Neuronal stem cell (in vitro differentiated cells): ENCODE measurements around the gene KCNK5.

Experiments
- DNase-seq: peaks from one replicate; pipeline ENCODE4 v3.0.0-alpha.2; 2013; ENCODE audit warnings: low spot score
- H2AFZ ChIP-seq: one replicate; pipeline ENCODE4 v1.6.1; 2013; ENCODE audit warnings: mild to moderate bottlenecking, low read length, inconsistent platforms
- H2AK5ac ChIP-seq: 2 replicates; pipeline ENCODE4 v1.6.1; 2013; ENCODE audit warnings: low read depth, mild to moderate bottlenecking, inconsistent platforms, low read length, moderate library complexity, mixed read lengths
- H2BK120ac ChIP-seq: 2 replicates; pipeline ENCODE4 v1.6.1; 2013; ENCODE audit warnings: low read depth, mild to moderate bottlenecking, inconsistent platforms, low read length, moderate library complexity, mixed read lengths
- H2BK12ac ChIP-seq: one replicate; pipeline ENCODE4 v1.6.1; 2013; ENCODE audit warnings: low read length, inconsistent platforms
- H2BK15ac ChIP-seq: 2 replicates; pipeline ENCODE4 v1.6.1; 2013; ENCODE audit warnings: mild to moderate bottlenecking, low read length, inconsistent platforms, mixed read lengths
- H2BK5ac ChIP-seq: one replicate; pipeline ENCODE4 v1.6.1; 2013; ENCODE audit warnings: inconsistent platforms, mild to moderate bottlenecking, low read length, moderate library complexity
- H3K14ac ChIP-seq: one replicate; pipeline ENCODE4 v1.6.1; 2013; ENCODE audit warnings: low read length, inconsistent platforms
- H3K18ac ChIP-seq: 2 replicates; pipeline ENCODE4 v1.6.1; 2013; ENCODE audit warnings: low read length, inconsistent platforms
- H3K23ac ChIP-seq: 2 replicates; pipeline ENCODE4 v1.6.1; 2013; ENCODE audit warnings: low read depth, mild to moderate bottlenecking, mixed read lengths, low read length, inconsistent platforms; ENCODE audit not compliant: poor library complexity
- H3K27ac ChIP-seq: replicated peaks from 3 replicates; pipeline ENCODE4 v1.5.1; 2013; ENCODE audit warnings: low read length, inconsistent platforms
- H3K27me3 ChIP-seq, 3 experiments: 2 replicates each; pipeline ENCODE4 v1.6.1; 2013; ENCODE audit warnings: low read length in 3 of 3, mild to moderate bottlenecking in 2 of 3, inconsistent platforms in 1 of 3, low read depth in 1 of 3, mixed read lengths in 1 of 3, moderate library complexity in 1 of 3; ENCODE audit not compliant: control insufficient read depth in 3 of 3, insufficient read depth in 3 of 3
- H3K36me3 ChIP-seq, 2 donors: replicated peaks in 1 of 2; 2 replicates each; pipeline ENCODE4 v1.6.1; 2013; ENCODE audit warnings: low read length in 2 of 2; ENCODE audit not compliant: control insufficient read depth in 2 of 2, insufficient read depth in 2 of 2
- H3K4ac ChIP-seq: 2 replicates; pipeline ENCODE4 v1.6.1; 2013; ENCODE audit warnings: inconsistent platforms, mild to moderate bottlenecking, low read length, moderate library complexity
- H3K4me1 ChIP-seq, 2 donors: 1 replicate in 1 of 2; 2 replicates in 1 of 2; pipeline ENCODE4 v1.6.1; 2013; ENCODE audit warnings: low read length in 2 of 2, low read depth in 1 of 2; ENCODE audit not compliant: control insufficient read depth in 2 of 2, insufficient read depth in 1 of 2
- H3K4me2 ChIP-seq: one replicate; pipeline ENCODE4 v1.6.1; 2013; ENCODE audit warnings: mild to moderate bottlenecking, low read length, inconsistent platforms; ENCODE audit not compliant: insufficient read depth, poor library complexity, severe bottlenecking
- H3K4me3 ChIP-seq, 2 donors: 2 replicates each; pipeline ENCODE4 v1.5.1; 2013; ENCODE audit warnings: low read length in 2 of 2, mild to moderate bottlenecking in 2 of 2, inconsistent platforms in 1 of 2, moderate library complexity in 1 of 2
- H3K79me1 ChIP-seq: one replicate; pipeline ENCODE4 v1.6.1; 2013; ENCODE audit warnings: low read depth, mild to moderate bottlenecking, inconsistent platforms, low read length, moderate library complexity
- H3K9ac ChIP-seq: one replicate; pipeline ENCODE4 v1.6.1; 2013; ENCODE audit warnings: mild to moderate bottlenecking, low read depth, low read length, inconsistent platforms; ENCODE audit not compliant: poor library complexity
- H3K9me3 ChIP-seq, 2 donors: replicated peaks in 1 of 2; 2 replicates each; pipeline versions ENCODE3 to v1.6.1; 2013; ENCODE audit warnings: low read length in 2 of 2, mild to moderate bottlenecking in 2 of 2, inconsistent platforms in 1 of 2, low read depth in 1 of 2, mixed read lengths in 1 of 2, moderate library complexity in 1 of 2; ENCODE audit not compliant: control insufficient read depth in 2 of 2, insufficient read depth in 1 of 2
- H4K8ac ChIP-seq: one replicate; pipeline ENCODE4 v1.6.1; 2013; ENCODE audit warnings: low read depth, mild to moderate bottlenecking, inconsistent platforms, low read length, moderate library complexity
- H4K91ac ChIP-seq: one replicate; pipeline ENCODE4 v1.6.1; 2013; ENCODE audit warnings: low read length, low read depth, mild to moderate bottlenecking, inconsistent platforms; ENCODE audit not compliant: poor library complexity
- WGBS, 2 donors: extraction: QIAGEN DNeasy Blood & Tissue Kit; methylation state at CpG; one replicate each; pipeline ENCODE4 v1.1.7; 2013; ENCODE audit warnings: missing lambda C conversion rate in 2 of 2, mixed read lengths in 1 of 2; ENCODE audit not compliant: insufficient read length in 2 of 2, insufficient replicate concordance in 1 of 2; ENCODE audit errors: extremely low coverage in 2 of 2; 5-methylcytosine and 5-hydroxymethylcytosine counted together

KCNK5 gene

GRCh38 chr6:39188098-39188450 lies 41.2 kb downstream of the KCNK5 start:
- Histone ChIP-seq H3K18ac (no peak overlapping the region), H3K36me3 (peaks cover 0 to 3% of the 10 kb centered on the region in 2 donors), H3K27me3 (no peaks in the 10 kb centered on the region), H3K4me1 (peaks cover under 1 to 10% of the 10 kb centered on the region in 2 donors), H3K4me3 (no peak overlapping the region), H2AK5ac (no peak overlapping the region), H4K8ac (no peak overlapping the region), H3K23ac (no peak overlapping the region), H2BK12ac (no peak overlapping the region), H2BK15ac (no peak overlapping the region), H3K9me3 (no peaks in the 10 kb centered on the region), H3K27ac (no peak overlapping the region), H3K9ac (no peak overlapping the region), H2BK5ac (no peak overlapping the region), H2BK120ac (no peak overlapping the region), H4K91ac (no peak overlapping the region), H2AFZ (no peak overlapping the region), H3K79me1 (peaks cover 4% of the 10 kb centered on the region), H3K4ac (no peak overlapping the region), H3K14ac (no peak overlapping the region), H3K4me2 (no peak overlapping the region)
- WGBS, 2 donors = no CpG with 5 or more reads among the region's 4 CpGs
- DNase-seq = no peak

DNA sequence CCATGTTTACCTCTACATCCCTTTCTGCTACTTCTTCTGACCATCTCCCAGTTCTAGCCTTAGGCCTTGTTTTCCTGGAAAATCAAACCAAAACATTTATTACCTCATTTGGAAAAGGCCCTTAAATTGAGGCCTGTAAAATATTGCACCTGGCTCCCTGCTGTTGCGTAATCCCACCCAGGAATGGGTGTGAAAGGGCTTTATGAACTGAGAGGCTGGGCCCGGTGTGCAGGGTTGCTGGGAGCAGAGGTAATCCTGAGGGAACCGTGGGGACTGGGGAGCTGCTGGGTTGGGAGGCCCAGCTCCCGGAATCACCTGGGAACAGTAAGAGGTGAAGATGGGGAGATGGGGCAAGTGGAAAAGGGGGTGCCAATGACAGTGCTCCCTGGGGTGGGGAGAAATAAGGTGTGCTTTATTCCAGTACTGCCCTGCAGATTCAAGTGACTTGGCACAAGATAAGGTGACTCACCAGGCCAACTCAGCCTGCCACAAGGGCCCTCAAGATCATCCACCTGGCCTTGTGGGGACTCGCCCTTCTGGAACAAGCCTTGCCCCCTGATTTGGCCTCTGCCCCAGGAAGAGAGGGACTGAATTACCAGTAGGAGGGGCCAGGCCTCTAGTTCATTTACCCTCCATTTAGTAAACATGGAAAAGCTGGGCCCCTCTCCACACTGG lies 44.2 kb downstream of the KCNK5 start:
- Histone ChIP-seq H3K4me2 (no peak overlapping the region), H2BK15ac (no peak overlapping the region), H3K79me1 (peaks cover 4% of the 10 kb centered on the region), H3K18ac (no peak overlapping the region), H2BK120ac (no peak overlapping the region), H3K4ac (no peak overlapping the region), H3K36me3 (no peaks in the 10 kb centered on the region), H2AFZ (no peak overlapping the region), H3K4me3 (no peak overlapping the region), H4K8ac (no peak overlapping the region), H3K27ac (no peak overlapping the region), H2AK5ac (peak overlapping the region; percentile 6), H2BK12ac (no peak overlapping the region), H3K23ac (no peak overlapping the region), H3K9ac (no peak overlapping the region), H4K91ac (no peak overlapping the region), H3K27me3 (peaks cover 0 to 2% (median 0%) of the 10 kb centered on the region in 3 experiments), H2BK5ac (no peak overlapping the region), H3K9me3 (no peaks in the 10 kb centered on the region), H3K14ac (no peak overlapping the region), H3K4me1 (peaks cover 0 to 3% of the 10 kb centered on the region in 2 donors)
- WGBS, 2 donors = no CpG with 5 or more reads among the region's 5 CpGs
- no peak for DNase-seq

DNA sequence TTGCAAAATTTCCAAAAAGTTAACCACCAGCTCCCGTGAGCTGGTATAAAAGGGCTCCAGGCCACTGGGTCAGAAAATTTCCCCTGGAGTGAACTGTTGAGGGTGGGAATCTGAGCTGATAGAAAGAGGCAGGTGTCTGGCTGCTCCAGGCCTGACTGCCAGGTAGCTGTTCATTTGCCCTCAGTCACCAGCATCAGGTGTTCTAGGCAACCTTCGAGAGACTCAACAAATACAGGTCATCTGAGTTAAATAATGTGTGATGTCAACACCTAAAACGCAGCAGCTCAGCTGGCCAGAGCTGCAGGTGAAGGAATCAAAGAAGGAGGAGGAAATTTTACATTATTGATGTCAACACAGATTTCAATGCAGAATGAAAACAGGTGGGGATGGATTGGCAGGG lies 46.7 kb downstream of the KCNK5 start:
- H2BK5ac ChIP-seq = no peak overlapping the region
- no peak overlapping the region for H4K8ac ChIP-seq
- no peak overlapping the region for H3K4me2 ChIP-seq
- no peak overlapping the region for H2AFZ ChIP-seq
- H3K36me3 ChIP-seq = no peaks in the 10 kb centered on the region
- no peak overlapping the region for H2AK5ac ChIP-seq
- no peak overlapping the region for H3K23ac ChIP-seq
- no peak overlapping the region for H2BK12ac ChIP-seq
- no peak overlapping the region for H2BK15ac ChIP-seq
- H3K4ac ChIP-seq = no peak overlapping the region
- H3K18ac ChIP-seq = no peak overlapping the region
- H3K4me1 ChIP-seq = peaks cover 0 to 2% of the 10 kb centered on the region in 2 donors
- no peak overlapping the region for H2BK120ac ChIP-seq
- no peak overlapping the region for H3K27ac ChIP-seq
- no peak overlapping the region for H3K4me3 ChIP-seq
- no peak overlapping the region for H3K9ac ChIP-seq
- WGBS, 2 donors = no CpG with 5 or more reads among the region's 3 CpGs
- peaks cover 3% of the 10 kb centered on the region for H3K79me1 ChIP-seq
- peaks cover 0 to 2% (median 0%) of the 10 kb centered on the region in 3 experiments for H3K27me3 ChIP-seq
- H3K9me3 ChIP-seq = no peaks in the 10 kb centered on the region
- no peak overlapping the region for H3K14ac ChIP-seq
- no peak for DNase-seq
- H4K91ac ChIP-seq = no peak overlapping the region

DNA sequence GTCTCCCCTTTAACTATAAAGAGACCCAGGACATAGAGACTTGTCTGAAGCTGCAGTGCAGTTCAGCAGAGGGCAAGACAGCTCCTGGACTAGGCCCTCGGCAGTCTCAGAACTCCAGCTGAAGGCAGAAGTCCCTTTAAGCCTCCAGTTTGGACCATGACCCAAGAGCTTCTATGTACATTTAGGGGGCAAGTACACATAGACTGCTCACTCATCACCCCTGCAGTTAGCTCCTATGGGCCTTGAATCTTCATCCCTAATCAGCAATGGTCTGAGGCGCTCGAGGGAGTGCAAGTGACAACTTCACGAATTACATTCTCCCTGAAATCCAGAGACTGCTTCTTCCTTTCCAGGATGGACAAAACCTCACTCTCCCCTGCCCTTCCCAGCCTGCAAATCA lies 47.4 kb downstream of the KCNK5 start:
- no peak overlapping the region for H2AFZ ChIP-seq
- H2BK5ac ChIP-seq = no peak overlapping the region
- no peak overlapping the region for H2BK12ac ChIP-seq
- H3K18ac ChIP-seq = no peak overlapping the region
- no peak overlapping the region for H3K4ac ChIP-seq
- no peak overlapping the region for H3K23ac ChIP-seq
- H3K4me2 ChIP-seq = no peak overlapping the region
- no peak overlapping the region for H2BK120ac ChIP-seq
- WGBS, 2 donors = no CpG with 5 or more reads among the region's 4 CpGs
- H3K36me3 ChIP-seq = no peaks in the 10 kb centered on the region
- no peak overlapping the region for H2BK15ac ChIP-seq
- peaks cover 0 to 2% of the 10 kb centered on the region in 2 donors for H3K9me3 ChIP-seq
- H3K27ac ChIP-seq = no peak overlapping the region
- no peaks in the 10 kb centered on the region for H3K79me1 ChIP-seq
- H3K14ac ChIP-seq = no peak overlapping the region
- H4K8ac ChIP-seq = no peak overlapping the region
- H4K91ac ChIP-seq = no peak overlapping the region
- peaks cover 0 to 2% (median 0%) of the 10 kb centered on the region in 3 experiments for H3K27me3 ChIP-seq
- no peak for DNase-seq
- H3K4me1 ChIP-seq = peaks cover 0 to 2% of the 10 kb centered on the region in 2 donors
- no peak overlapping the region for H3K4me3 ChIP-seq
- no peak overlapping the region for H3K9ac ChIP-seq
- H2AK5ac ChIP-seq = no peak overlapping the region
